ENCODE results near the gene NDUFB5. TPM values are rescaled to one million over a fixed set of nuclear protein-coding genes. Genes with fewer than 3 reads are reported as not detected.

NDUFB5 gene
- total RNA-seq, 1 experiment from 2014 or later: 116 TPM

DNA sequence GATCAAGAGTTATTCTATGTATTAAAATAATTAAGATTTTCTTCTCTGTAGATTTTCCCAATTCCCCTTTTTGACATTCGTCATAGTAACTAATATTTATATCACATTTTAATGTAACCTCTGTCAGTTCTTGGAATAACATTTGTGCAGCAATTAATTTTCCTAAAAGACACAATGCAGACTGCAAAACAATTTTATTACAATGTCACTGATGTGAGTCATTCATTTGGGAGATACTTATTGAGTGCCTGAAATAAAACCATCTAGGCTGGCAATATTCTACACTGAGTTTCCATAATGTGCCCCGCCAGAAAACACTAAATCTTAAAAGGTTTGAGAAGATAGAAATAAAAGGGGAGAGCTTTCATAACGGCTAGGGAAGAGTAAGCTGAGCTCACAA, 41.6 kb downstream of the NDUFB5 start:
- intact Hi-C loops (cut with micrococcal nuclease): no loop called here
- DNase-seq (ENCODE audit: low read depth, low spot score) (no peak), ATAC-seq (no peak)
- H3K9me2 ChIP-seq (ENCODE audit: insufficient read depth): no peaks in the 10 kb centered on the region
- no peak overlapping the region for H2AFZ ChIP-seq (ENCODE audit: low read depth, low read length, poor library complexity, severe bottlenecking)
- no peaks in the 10 kb centered on the region for H3K27me3 ChIP-seq (ENCODE audit: insufficient read depth, low read length)
- CTCF ChIA-PET: no interaction called here
- peaks cover 3 to 25% of the 10 kb centered on the region in 2 experiments; a peak in 2 of 4 replicates for H3K4me1 ChIP-seq (ENCODE audit: control insufficient read depth in 1 of 2, insufficient read depth in 2 of 2, low read length in 2 of 2)
- no peaks in the 10 kb centered on the region for H3K79me2 ChIP-seq (ENCODE audit: insufficient read depth, low read length)
- H3K27ac ChIP-seq (ENCODE audit: low read depth, low read length): no peak overlapping the region
- no peaks in the 10 kb centered on the region for H3K9me3 ChIP-seq (ENCODE audit: control insufficient read depth in 1 of 2, insufficient read depth in 1 of 2, low read depth in 1 of 2, low read length in 2 of 2)
- no peak overlapping the region for H3K9ac ChIP-seq (ENCODE audit: low read length)
- no peaks in the 10 kb centered on the region for H4K20me1 ChIP-seq (ENCODE audit: insufficient read depth)
- no peak overlapping the region for H3K4me2 ChIP-seq (ENCODE audit: low read length)
- TF ChIP-seq POLR2A (IDR thresholded peaks at IDR 0.05; ENCODE audit: borderline replicate concordance, extremely low read depth, insufficient read depth, insufficient read length) (no peak), EZH2 (IDR thresholded peaks at IDR 0.05) (no peak), EZH2phosphoT487 (IDR thresholded peaks at IDR 0.05; ENCODE audit: borderline replicate concordance) (no peak), CBX3 (IDR thresholded peaks at IDR 0.05; ENCODE audit: low read depth) (no peak), RAD21 (IDR thresholded peaks at IDR 0.05; ENCODE audit: low read depth) (no peak), ZNF274 (IDR thresholded peaks at IDR 0.05; ENCODE audit: low read depth, low read length) (no peak), ELF1 (IDR thresholded peaks at IDR 0.05; ENCODE audit: borderline replicate concordance, low read depth) (no peak), ZFX (IDR thresholded peaks at IDR 0.05) (no peak), SIN3A (IDR thresholded peaks at IDR 0.05; ENCODE audit: low read depth) (no peak), POLR2AphosphoS5 (IDR thresholded peaks at IDR 0.05; ENCODE audit: low read depth, low read length) (no peak)
- TF ChIP-seq, protein P1, sequence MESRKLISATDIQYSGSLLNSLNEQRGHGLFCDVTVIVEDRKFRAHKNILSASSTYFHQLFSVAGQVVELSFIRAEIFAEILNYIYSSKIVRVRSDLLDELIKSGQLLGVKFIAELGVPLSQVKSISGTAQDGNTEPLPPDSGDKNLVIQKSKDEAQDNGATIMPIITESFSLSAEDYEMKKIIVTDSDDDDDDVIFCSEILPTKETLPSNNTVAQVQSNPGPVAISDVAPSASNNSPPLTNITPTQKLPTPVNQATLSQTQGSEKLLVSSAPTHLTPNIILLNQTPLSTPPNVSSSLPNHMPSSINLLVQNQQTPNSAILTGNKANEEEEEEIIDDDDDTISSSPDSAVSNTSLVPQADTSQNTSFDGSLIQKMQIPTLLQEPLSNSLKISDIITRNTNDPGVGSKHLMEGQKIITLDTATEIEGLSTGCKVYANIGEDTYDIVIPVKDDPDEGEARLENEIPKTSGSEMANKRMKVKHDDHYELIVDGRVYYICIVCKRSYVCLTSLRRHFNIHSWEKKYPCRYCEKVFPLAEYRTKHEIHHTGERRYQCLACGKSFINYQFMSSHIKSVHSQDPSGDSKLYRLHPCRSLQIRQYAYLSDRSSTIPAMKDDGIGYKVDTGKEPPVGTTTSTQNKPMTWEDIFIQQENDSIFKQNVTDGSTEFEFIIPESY (IDR thresholded peaks at IDR 0.05; ENCODE audit: extremely low read depth, insufficient replicate concordance, low read length): no peak
- POLR2A ChIA-PET: no interaction called here
- RAD21 ChIA-PET (ENCODE audit: low non-redundant PET in 1 of 2, low total read pairs in 2 of 2, uncharacterized antibody in 2 of 2, unreplicated experiment in 2 of 2): no interaction called here
- H3K36me3 ChIP-seq (ENCODE audit: control insufficient read depth in 1 of 2, insufficient read depth in 2 of 2, low read length in 2 of 2): no peaks in the 10 kb centered on the region
- no TSS peak for BruUV-seq (replicated peaks)
- no peak overlapping the region for H3K4me3 ChIP-seq (replicated peaks in 1 of 2; ENCODE audit: low read depth in 1 of 2, low read length in 2 of 2)
